ENCODE measurements around the gene PDE1C. TPM values are rescaled to one million over a fixed set of nuclear protein-coding genes. Genes with fewer than 3 reads are reported as not detected.

The PDE1C gene
- total RNA-seq, 1 donor from 2014 or later: 0.26 TPM

DNA sequence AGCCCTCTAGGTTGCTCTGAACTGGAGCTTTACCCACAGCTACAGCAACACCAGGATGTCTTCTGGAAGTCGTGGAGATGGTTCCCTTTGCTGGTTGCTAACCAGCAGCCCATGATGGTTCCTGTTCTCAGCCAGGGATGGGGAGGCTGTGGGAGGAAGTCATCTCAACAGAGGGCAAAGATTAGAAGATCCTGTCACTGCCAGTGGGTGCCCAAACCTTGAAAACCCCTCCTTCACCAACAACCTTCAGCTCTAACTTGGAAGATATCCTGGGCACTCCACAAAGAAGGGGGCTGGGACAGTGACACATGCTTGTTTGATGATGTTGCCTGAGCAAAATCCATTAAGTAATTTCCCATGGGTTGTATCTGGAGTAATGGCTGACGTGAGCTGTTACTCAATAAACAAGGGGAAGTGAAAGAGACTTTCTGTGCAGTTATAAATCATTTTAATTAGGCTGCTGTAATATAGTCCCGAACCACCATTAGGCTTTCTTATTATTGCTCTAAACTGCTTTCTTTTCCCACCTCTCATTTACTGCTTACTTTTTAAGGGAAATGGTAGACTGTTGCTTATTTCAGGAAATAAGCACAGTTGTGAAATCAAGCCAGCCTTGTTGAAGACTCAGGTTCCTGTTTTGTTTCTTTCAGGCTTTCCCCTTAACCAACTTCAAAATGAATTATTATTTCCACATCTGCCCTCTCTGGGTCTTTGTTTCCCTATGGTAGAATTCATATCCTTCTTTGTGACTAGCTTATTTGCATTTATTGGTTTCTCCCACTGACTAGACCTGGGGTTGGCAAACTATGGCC lies 258.4 kb downstream of the PDE1C start:
- TF ChIP-seq, protein P1, sequence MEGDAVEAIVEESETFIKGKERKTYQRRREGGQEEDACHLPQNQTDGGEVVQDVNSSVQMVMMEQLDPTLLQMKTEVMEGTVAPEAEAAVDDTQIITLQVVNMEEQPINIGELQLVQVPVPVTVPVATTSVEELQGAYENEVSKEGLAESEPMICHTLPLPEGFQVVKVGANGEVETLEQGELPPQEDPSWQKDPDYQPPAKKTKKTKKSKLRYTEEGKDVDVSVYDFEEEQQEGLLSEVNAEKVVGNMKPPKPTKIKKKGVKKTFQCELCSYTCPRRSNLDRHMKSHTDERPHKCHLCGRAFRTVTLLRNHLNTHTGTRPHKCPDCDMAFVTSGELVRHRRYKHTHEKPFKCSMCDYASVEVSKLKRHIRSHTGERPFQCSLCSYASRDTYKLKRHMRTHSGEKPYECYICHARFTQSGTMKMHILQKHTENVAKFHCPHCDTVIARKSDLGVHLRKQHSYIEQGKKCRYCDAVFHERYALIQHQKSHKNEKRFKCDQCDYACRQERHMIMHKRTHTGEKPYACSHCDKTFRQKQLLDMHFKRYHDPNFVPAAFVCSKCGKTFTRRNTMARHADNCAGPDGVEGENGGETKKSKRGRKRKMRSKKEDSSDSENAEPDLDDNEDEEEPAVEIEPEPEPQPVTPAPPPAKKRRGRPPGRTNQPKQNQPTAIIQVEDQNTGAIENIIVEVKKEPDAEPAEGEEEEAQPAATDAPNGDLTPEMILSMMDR (conservative IDR thresholded peaks at IDR 0.05): no peak
- DNase-seq (ENCODE audit: low read depth, low spot score): no peak
- Mint-ChIP-seq H3K27me3 (ENCODE audit: low read depth) (peaks cover 2% of the 10 kb centered on the region), H3K4me3 (no peak overlapping the region), H3K9me3 (no peaks in the 10 kb centered on the region), H3K4me1 (no peaks in the 10 kb centered on the region), H3K36me3 (ENCODE audit: low read depth) (no peaks in the 10 kb centered on the region), H3K27ac (ENCODE audit: unreplicated experiment) (no peak overlapping the region)

DNA sequence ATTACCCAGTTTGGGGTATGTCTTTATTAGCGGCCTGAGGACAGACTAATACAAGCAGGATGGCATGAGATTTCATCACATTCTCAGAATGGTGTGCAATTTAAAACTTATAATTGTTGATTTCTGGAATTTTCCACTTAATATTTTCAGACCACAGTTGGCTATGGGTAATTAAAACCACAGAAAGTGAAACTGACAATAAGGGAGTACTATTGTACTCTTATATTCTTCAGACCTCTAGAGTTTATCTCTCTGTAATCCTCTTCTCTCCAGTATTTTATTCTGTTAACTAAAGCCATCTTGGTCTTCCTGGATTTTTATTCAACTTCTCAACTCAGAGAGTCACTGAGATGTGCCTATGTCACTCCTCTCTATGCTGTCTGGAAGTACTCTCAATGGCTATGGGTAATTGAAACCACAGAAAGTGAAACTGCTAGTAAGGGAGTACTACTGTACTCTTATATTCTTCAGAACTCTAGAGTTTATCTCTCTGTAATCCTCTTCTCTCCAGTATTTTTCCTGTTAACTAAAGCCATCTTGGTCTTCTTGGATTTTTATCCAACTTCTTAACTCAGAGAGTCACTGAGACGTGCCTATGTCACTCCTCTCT lies 264.9 kb downstream of the PDE1C start:
- Mint-ChIP-seq H3K4me1 (no peaks in the 10 kb centered on the region), H3K27ac (ENCODE audit: unreplicated experiment) (no peak overlapping the region), H3K36me3 (ENCODE audit: low read depth) (no peaks in the 10 kb centered on the region), H3K4me3 (no peak overlapping the region), H3K9me3 (no peaks in the 10 kb centered on the region), H3K27me3 (ENCODE audit: low read depth) (peaks cover 20% of the 10 kb centered on the region)
- TF ChIP-seq, protein P1 (conservative IDR thresholded peaks at IDR 0.05): no peak
- DNase-seq (ENCODE audit: low read depth, low spot score): no peak

DNA sequence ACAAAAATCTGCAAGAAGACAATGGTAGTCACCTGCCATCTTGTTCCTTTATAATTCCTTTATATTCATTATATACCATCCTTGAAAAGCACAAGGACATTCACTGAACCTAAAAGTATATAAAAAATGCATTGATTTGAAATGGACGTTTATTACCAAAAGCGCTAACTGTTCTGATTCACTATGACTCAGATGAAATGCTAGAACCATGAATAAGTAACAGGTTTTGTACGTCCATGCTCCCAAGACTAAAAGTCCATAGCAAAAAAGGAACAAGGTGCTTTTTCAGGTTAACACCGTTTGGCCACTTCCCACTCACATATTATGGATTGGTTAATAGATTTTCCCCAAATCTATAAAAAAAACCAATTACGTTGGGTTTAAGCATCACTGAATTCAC lies 273.8 kb downstream of the PDE1C start:
- DNase-seq (ENCODE audit: low read depth, low spot score): no peak
- H3K4me1 Mint-ChIP-seq: no peaks in the 10 kb centered on the region
- H3K27ac Mint-ChIP-seq (ENCODE audit: unreplicated experiment): no peak overlapping the region
- no peaks in the 10 kb centered on the region for H3K36me3 Mint-ChIP-seq (ENCODE audit: low read depth)
- peaks cover 22% of the 10 kb centered on the region for H3K27me3 Mint-ChIP-seq (ENCODE audit: low read depth)
- TF ChIP-seq, protein P1 (conservative IDR thresholded peaks at IDR 0.05): no peak
- no peak overlapping the region for H3K4me3 Mint-ChIP-seq
- no peaks in the 10 kb centered on the region for H3K9me3 Mint-ChIP-seq

DNA sequence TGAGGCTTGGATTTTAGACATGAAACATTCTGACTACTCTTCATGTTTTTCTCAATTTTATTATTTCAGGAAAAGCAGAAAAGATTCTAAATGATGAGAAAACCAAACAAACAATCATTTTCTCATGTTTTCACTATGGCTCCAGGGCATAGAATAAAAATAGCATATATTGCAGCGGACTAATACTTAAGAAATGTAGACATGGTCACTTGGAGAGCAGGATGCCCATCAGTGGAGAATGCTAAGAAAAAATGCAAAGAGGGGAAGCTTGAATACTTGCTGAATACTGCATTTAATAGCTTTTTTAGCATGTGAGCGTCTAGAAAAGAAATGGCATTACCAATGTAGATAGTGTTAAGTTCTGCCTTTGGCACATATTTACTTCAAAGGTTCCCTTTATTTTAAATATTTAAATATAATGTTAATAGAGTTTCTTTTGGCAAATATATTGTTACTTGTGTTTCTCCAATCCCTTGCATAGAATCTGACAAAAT lies 275.3 kb downstream of the PDE1C start:
- H3K4me1 Mint-ChIP-seq: no peaks in the 10 kb centered on the region
- H3K27me3 Mint-ChIP-seq (ENCODE audit: low read depth): peaks cover 14% of the 10 kb centered on the region
- H3K4me3 Mint-ChIP-seq: no peak overlapping the region
- H3K9me3 Mint-ChIP-seq: no peaks in the 10 kb centered on the region
- H3K36me3 Mint-ChIP-seq (ENCODE audit: low read depth): no peaks in the 10 kb centered on the region
- H3K27ac Mint-ChIP-seq (ENCODE audit: unreplicated experiment): no peak overlapping the region
- no peak for DNase-seq (ENCODE audit: low read depth, low spot score)
- TF ChIP-seq, protein P1 (conservative IDR thresholded peaks at IDR 0.05): no peak

DNA sequence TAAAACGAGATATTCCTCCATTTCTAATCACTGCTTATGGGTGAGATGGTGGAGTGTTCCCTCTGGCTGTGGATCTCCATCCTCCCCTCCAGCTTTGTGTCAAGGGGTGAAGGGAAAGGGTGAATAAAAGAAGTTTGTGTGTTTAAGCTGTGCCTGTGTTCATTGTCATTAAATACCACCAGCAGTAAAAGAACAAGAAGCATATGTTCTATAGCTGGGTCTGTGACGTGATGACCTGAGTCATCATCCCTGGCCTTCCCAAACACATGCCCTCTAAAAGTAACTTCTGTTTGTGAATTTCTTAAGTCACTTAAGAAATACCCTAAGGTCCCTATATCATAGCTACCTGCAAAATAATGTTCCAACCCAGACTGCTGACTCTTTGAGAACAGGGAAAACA lies 278.3 kb downstream of the PDE1C start:
- peaks cover 13% of the 10 kb centered on the region for H3K4me1 Mint-ChIP-seq
- H3K36me3 Mint-ChIP-seq (ENCODE audit: low read depth): no peaks in the 10 kb centered on the region
- TF ChIP-seq, protein P1 (conservative IDR thresholded peaks at IDR 0.05): no peak
- H3K9me3 Mint-ChIP-seq: no peaks in the 10 kb centered on the region
- DNase-seq (ENCODE audit: low read depth, low spot score): no peak
- H3K4me3 Mint-ChIP-seq: no peak overlapping the region
- H3K27me3 Mint-ChIP-seq (ENCODE audit: low read depth): peaks cover 8% of the 10 kb centered on the region
- no peak overlapping the region for H3K27ac Mint-ChIP-seq (ENCODE audit: unreplicated experiment)
